Tibial nerve (tissue), 4 donors: ENCODE results near the gene C3orf80. TPM values are rescaled to one million over a fixed set of nuclear protein-coding genes. Genes with fewer than 3 reads are reported as not detected.

ENCODE experiments used
- DNase-seq, 2 donors: peaks; one replicate each; pipeline ENCODE4 v3.0.0-alpha.2; 2019; ENCODE audit warnings: low spot score in 2 of 2
- H3K27ac ChIP-seq, 4 donors: fragments of 200-600 bp; sonication (generic) in 3 of 4; one replicate each; pipeline ENCODE4 v1.5.1; 2017 to 2019; ENCODE audit warnings: mild to moderate bottlenecking in 1 of 4
- H3K27me3 ChIP-seq, 2 donors: fragments of 200-600 bp; sonication (generic) in 1 of 2; one replicate each; pipeline versions ENCODE4 v1.5.1 to v1.6.0; 2017 to 2019
- H3K36me3 ChIP-seq, 3 donors: fragments of 200-600 bp; sonication (generic); one replicate each; pipeline ENCODE4 v1.5.1; 2018 to 2019
- H3K4me1 ChIP-seq, 4 donors: fragments of 200-600 bp; sonication (generic) in 3 of 4; one replicate each; pipeline ENCODE4 v1.5.1; 2017 to 2019
- H3K4me3 ChIP-seq, 4 donors: fragments of 200-600 bp; sonication (generic) in 3 of 4; one replicate each; pipeline ENCODE4 v1.5.1; 2017 to 2019; ENCODE audit warnings: mild to moderate bottlenecking in 1 of 4, moderate library complexity in 1 of 4
- H3K9me3 ChIP-seq, 4 donors: fragments of 200-600 bp; sonication (generic) in 3 of 4; one replicate each; pipeline ENCODE4 v1.5.1; 2017 to 2019
- CTCF ChIP-seq, 5 experiments: fragments of 200-600 bp in 3 of 5; fragments of 450-650 bp in 2 of 5; sonication (generic) in 3 of 5; IDR thresholded peaks; one replicate each; pipeline ENCODE4 v1.5.1; 2016 to 2019; ENCODE audit warnings: antibody characterized with exemption in 5 of 5, mild to moderate bottlenecking in 3 of 5, moderate library complexity in 2 of 5
- EP300 ChIP-seq, 2 donors: sonication (generic); formaldehyde crosslinking; IDR thresholded peaks; one replicate each; pipeline ENCODE4 v1.6.1; 2017; ENCODE audit warnings: antibody characterized with exemption in 2 of 2, mild to moderate bottlenecking in 1 of 2
- POLR2A ChIP-seq, 2 donors: fragments of 450-650 bp; IDR thresholded peaks; one replicate each; pipeline ENCODE4 v1.6.1; 2017; ENCODE audit warnings: antibody characterized with exemption in 2 of 2, mild to moderate bottlenecking in 2 of 2, moderate library complexity in 2 of 2
- WGBS, 2 donors: methylation state at CpG; one replicate each; pipeline ENCODE4 v1.1.5; 2018; 5-methylcytosine and 5-hydroxymethylcytosine counted together
- total RNA-seq, 4 donors: library from RNA; depleted of rRNA; stranded (reverse); fragments of >200 nt; gene quantifications; one replicate each; pipeline ENCODE4 v1.1.0, GENCODE V29; 2016

Gene C3orf80
- total RNA-seq, 4 donors from 2014 or later, result 0.84 to 2.2 (median 1.8) TPM; not detected in 1

GRCh38 chr3:160220038-160220437 lies 5.2 kb upstream of the C3orf80 start:
- TF ChIP-seq CTCF (IDR thresholded peaks at IDR 0.05), result no peak
- TF ChIP-seq EP300 (IDR thresholded peaks at IDR 0.05), result no peak
- TF ChIP-seq POLR2A (IDR thresholded peaks at IDR 0.05), result no peak
- 95 to 97% methylated on average over 2 of the region's 2 CpGs for whole genome bisulfite sequencing, 2 donors

GRCh38 chr3:160221019-160221418 lies 4.2 kb upstream of the C3orf80 start:
- no peak overlapping the region for H3K27ac ChIP-seq
- H3K4me3 ChIP-seq, result no peak overlapping the region
- WGBS, 2 donors, result 31 to 34% methylated on average over 2 of the region's 2 CpGs
- peaks cover 0 to 4% of the 10 kb centered on the region in 2 donors for H3K27me3 ChIP-seq
- no peak for DNase-seq
- peaks cover 0 to 14% (median 4%) of the 10 kb centered on the region in 4 donors for H3K4me1 ChIP-seq
- no peaks in the 10 kb centered on the region for H3K9me3 ChIP-seq
- no peak for TF ChIP-seq CTCF (IDR thresholded peaks at IDR 0.05)
- no peak for TF ChIP-seq EP300 (IDR thresholded peaks at IDR 0.05)
- TF ChIP-seq POLR2A (IDR thresholded peaks at IDR 0.05), result no peak
- H3K36me3 ChIP-seq, result no peaks in the 10 kb centered on the region

More at GRCh38 chr3:160220038-160220437, 5.2 kb upstream of the C3orf80 start:
- no peak overlapping the region for H3K4me3 ChIP-seq
- no peak overlapping the region for H3K27ac ChIP-seq
- DNase-seq, result no peak
- H3K4me1 ChIP-seq, result peaks cover 0 to 4% (median 1%) of the 10 kb centered on the region in 4 donors
- H3K27me3 ChIP-seq, result peaks cover 0 to 3% of the 10 kb centered on the region in 2 donors
- H3K9me3 ChIP-seq, result no peaks in the 10 kb centered on the region
- no peaks in the 10 kb centered on the region for H3K36me3 ChIP-seq

- TF ChIP-seq POLR2A (IDR thresholded peaks at IDR 0.05) (no peak), EP300 (IDR thresholded peaks at IDR 0.05) (no peak), CTCF (IDR thresholded peaks at IDR 0.05) (no peak)
- Histone ChIP-seq H3K27me3 (peaks cover 0 to 32% of the 10 kb centered on the region in 2 donors), H3K4me1 (peaks cover 0 to 24% (median 8%) of the 10 kb centered on the region in 4 donors), H3K9me3 (no peaks in the 10 kb centered on the region), H3K4me3 (no peak overlapping the region), H3K36me3 (no peaks in the 10 kb centered on the region), H3K27ac (no peak overlapping the region)
- DNase-seq, result no peak
- WGBS, 2 donors, result 40 to 46% methylated on average over 12 of the region's 12 CpGs
Observed at GRCh38 chr3:160224256-160224655, 966 bp upstream of the C3orf80 start.

- Histone ChIP-seq H3K27me3 (peaks cover 0 to 32% of the 10 kb centered on the region in 2 donors), H3K36me3 (no peaks in the 10 kb centered on the region), H3K4me1 (peaks cover 0 to 24% (median 8%) of the 10 kb centered on the region in 4 donors), H3K9me3 (no peaks in the 10 kb centered on the region), H3K27ac (no peak overlapping the region), H3K4me3 (peak overlapping the region; percentile 33 to 60 (median 44))
- DNase-seq, result no peak
- 14 to 15% methylated on average over 16 of the region's 16 CpGs for WGBS, 2 donors
- TF ChIP-seq CTCF (IDR thresholded peaks at IDR 0.05), result no peak
Observed at GRCh38 chr3:160224811-160225175, 429 bp upstream of the C3orf80 start.

- WGBS, 2 donors, result 3 to 4% methylated on average over 53 to 71 of the region's 87 CpGs
- peak overlapping the region in 3 of 4 donors; percentile 26 to 60 (median 35) for H3K4me3 ChIP-seq
- peaks cover 0 to 24% (median 8%) of the 10 kb centered on the region in 4 donors for H3K4me1 ChIP-seq
- no peak for DNase-seq
- H3K27ac ChIP-seq, result no peak overlapping the region
- peaks cover 0 to 40% of the 10 kb centered on the region in 2 donors for H3K27me3 ChIP-seq
- H3K9me3 ChIP-seq, result no peaks in the 10 kb centered on the region
- H3K36me3 ChIP-seq, result no peaks in the 10 kb centered on the region
- no peak for TF ChIP-seq POLR2A (IDR thresholded peaks at IDR 0.05)
- peak in 1 of 5 experiments; percentile 2 for TF ChIP-seq CTCF (IDR thresholded peaks at IDR 0.05)
- no peak for TF ChIP-seq EP300 (IDR thresholded peaks at IDR 0.05)
Observed at GRCh38 chr3:160226026-160226907, 1.0 kb downstream of the C3orf80 start.
